MM.1S (cell line): ENCODE measurements around the gene IMP3.

Experiments
- EZH2 ChIP-seq: fragments of 300-600 bp; sonication (generic); optimal IDR thresholded peaks from 2 replicates; pipeline ENCODE3; 2017; ENCODE audit warnings: low read depth, mild to moderate bottlenecking, antibody characterized with exemption, low read length, mixed read lengths
- EZH2phosphoT487 ChIP-seq: fragments of 300-600 bp; sonication (generic); IDR thresholded peaks from 2 replicates; pipeline ENCODE4 v1.6.1; 2018; ENCODE audit warnings: antibody characterized with exemption, low read length
- TF ChIP-seq, protein P1 (sequence below): fragments of 300-600 bp; sonication (generic); IDR thresholded peaks from 2 replicates; pipeline ENCODE4 v1.5.1; 2016; ENCODE audit warnings: antibody characterized with exemption, low read length, mixed read lengths

DNA sequence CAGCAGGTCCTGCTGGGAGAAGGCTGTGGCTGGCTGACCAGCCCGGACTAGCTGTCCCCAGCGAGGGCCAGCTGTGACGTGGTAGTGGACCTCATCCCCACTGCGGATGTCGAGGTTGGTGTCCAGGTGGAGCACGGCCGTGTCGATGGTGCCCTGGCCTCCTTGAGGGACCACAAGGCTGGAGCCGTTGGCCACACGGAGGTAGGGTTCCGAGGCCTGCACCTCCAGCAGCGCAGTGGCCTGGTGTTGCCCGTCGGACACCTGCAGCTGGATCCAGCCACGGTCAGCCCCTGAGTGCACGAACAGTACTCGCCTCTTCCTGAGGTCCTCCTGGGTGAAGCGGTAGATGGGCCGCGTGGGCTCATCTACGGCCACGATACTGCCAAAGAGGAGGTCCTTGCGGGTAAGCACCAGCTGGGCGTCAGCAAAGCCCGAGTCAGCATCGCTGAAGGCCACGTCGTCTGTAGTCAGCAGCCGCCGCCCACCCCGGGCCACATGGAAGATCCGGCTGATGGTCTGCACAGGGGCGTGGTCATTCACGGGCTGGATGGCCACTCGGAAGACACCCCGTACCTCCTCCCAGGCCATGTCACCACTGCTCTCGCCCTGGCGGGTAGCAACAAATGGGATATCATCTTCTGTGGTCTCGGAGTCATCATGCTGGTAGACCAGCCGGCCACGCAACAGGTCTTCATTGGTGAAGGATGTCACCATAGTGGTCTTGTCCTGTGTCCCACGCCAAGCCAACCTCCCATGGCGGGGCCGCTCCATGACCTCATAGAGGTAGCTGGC, 47.7 kb upstream of the IMP3 start:
- TF ChIP-seq, protein P1, sequence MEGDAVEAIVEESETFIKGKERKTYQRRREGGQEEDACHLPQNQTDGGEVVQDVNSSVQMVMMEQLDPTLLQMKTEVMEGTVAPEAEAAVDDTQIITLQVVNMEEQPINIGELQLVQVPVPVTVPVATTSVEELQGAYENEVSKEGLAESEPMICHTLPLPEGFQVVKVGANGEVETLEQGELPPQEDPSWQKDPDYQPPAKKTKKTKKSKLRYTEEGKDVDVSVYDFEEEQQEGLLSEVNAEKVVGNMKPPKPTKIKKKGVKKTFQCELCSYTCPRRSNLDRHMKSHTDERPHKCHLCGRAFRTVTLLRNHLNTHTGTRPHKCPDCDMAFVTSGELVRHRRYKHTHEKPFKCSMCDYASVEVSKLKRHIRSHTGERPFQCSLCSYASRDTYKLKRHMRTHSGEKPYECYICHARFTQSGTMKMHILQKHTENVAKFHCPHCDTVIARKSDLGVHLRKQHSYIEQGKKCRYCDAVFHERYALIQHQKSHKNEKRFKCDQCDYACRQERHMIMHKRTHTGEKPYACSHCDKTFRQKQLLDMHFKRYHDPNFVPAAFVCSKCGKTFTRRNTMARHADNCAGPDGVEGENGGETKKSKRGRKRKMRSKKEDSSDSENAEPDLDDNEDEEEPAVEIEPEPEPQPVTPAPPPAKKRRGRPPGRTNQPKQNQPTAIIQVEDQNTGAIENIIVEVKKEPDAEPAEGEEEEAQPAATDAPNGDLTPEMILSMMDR: no peak
- no peak for TF ChIP-seq EZH2
- no peak for TF ChIP-seq EZH2phosphoT487
